Kidney (tissue), 14 donors: ENCODE data around the gene RHEB. TPM values are rescaled to one million over a fixed set of nuclear protein-coding genes. Genes with fewer than 3 reads are reported as not detected.

Experiments used
- DNase-seq, 5 donors: peaks; one replicate each; pipeline ENCODE4 v3.0.0-alpha.2; 2013 to 2020
- FAIRE-seq: peaks from 2 replicates; lab custom pipeline; 2012; peaks lifted over from hg19 to GRCh38; lab: Jason Lieb, UNC
- H3K27ac ChIP-seq, 2 donors: one replicate each; pipeline ENCODE4 v1.7.0; 2013; ENCODE audit warnings: low read depth in 2 of 2, low read length in 2 of 2, inconsistent platforms in 1 of 2
- H3K27me3 ChIP-seq: one replicate; pipeline ENCODE4 v1.7.1; 2013; ENCODE audit warnings: low read length, inconsistent platforms; ENCODE audit not compliant: control insufficient read depth, insufficient read depth
- H3K36me3 ChIP-seq, 3 donors: one replicate each; pipeline versions ENCODE4 v1.7.0 to v1.7.1; 2013; ENCODE audit warnings: low read length in 3 of 3, control low read depth in 1 of 3, inconsistent platforms in 1 of 3; ENCODE audit not compliant: insufficient read depth in 3 of 3, control insufficient read depth in 2 of 3
- H3K4me1 ChIP-seq, 3 donors: one replicate each; pipeline versions ENCODE4 v1.7.0 to v1.7.1; 2013; ENCODE audit warnings: low read length in 3 of 3, inconsistent platforms in 1 of 3, low read depth in 1 of 3; ENCODE audit not compliant: control insufficient read depth in 2 of 3, insufficient read depth in 2 of 3
- H3K4me3 ChIP-seq, 3 donors: one replicate each; pipeline versions ENCODE4 v1.7.0 to v1.8.1; 2013; ENCODE audit warnings: low read length in 3 of 3, control low read depth in 1 of 3, inconsistent platforms in 1 of 3
- H3K9ac ChIP-seq, 3 donors: one replicate each; pipeline versions ENCODE4 v1.7.0 to v1.7.1; 2013; ENCODE audit warnings: low read length in 3 of 3, control low read depth in 1 of 3, inconsistent platforms in 1 of 3
- H3K9me3 ChIP-seq, 3 donors: one replicate each; pipeline versions ENCODE4 v1.7.0 to v1.7.1; 2013; ENCODE audit warnings: low read length in 3 of 3, control low read depth in 1 of 3, inconsistent platforms in 1 of 3; ENCODE audit not compliant: control insufficient read depth in 2 of 3, insufficient read depth in 1 of 3
- CTCF ChIP-seq: IDR thresholded peaks from 3 replicates; pipeline ENCODE4 v1.5.1; 2012; ENCODE audit warnings: mild to moderate bottlenecking, moderate library complexity, borderline replicate concordance; ENCODE audit not compliant: insufficient read depth; ENCODE audit errors: extremely low read depth
- intact Hi-C: fragments of 100-400 bp; cut with DNase I; formaldehyde crosslinking; loops from one replicate; pipeline ENCODE4 v1.11.1; 2022
- polyA plus RNA-seq: library from polyadenylated mRNA; stranded (reverse); fragments of 350-450 nt; fragmentation: Illumina TruSeq; extraction: RNeasy Lipid Tissue Mini Kit (QIAGEN cat#74804); gene quantifications from one replicate; pipeline ENCODE4 v1.2.3, GENCODE V29; 2014; ENCODE audit warnings: low read depth, low replicate concordance; ENCODE audit not compliant: insufficient read depth
- total RNA-seq: library from RNA; stranded (reverse); fragmentation: NEBNext Ultra II Directional; extraction: Animal tissue kit (Norgen Biotek cat#: 25700); gene quantifications from one replicate; pipeline ENCODE4 v1.2.1, GENCODE V29; 2021
- donor health status: control.
- donor health status: control.
- donor health status: control.
- donor health status: control.
- donor health status: control.
- donor health status: DM: yes; HTN: yes; CAD: no.
- donor health status: Normal renal cell carcinoma (clear cell type).

Gene RHEB
- total and polyA plus RNA-seq, 2 donors from 2014 or later: 92.7 to 123 TPM

GRCh38 chr7:151472644-151473380 is 46.9 kb downstream of the RHEB start:
- H3K27ac ChIP-seq: no peak overlapping the region
- FAIRE-seq: no peak
- no peak for DNase-seq
- H3K9me3 ChIP-seq: no peaks in the 10 kb centered on the region
- no peak for TF ChIP-seq CTCF
- H3K27me3 ChIP-seq: no peaks in the 10 kb centered on the region
- intact Hi-C loops: no loop called here
- H3K36me3 ChIP-seq: peaks cover 3 to 24% (median 15%) of the 10 kb centered on the region in 3 donors
- no peaks in the 10 kb centered on the region for H3K4me1 ChIP-seq
- H3K9ac ChIP-seq: no peak overlapping the region
- no peak overlapping the region for H3K4me3 ChIP-seq

- DNase-seq (no peak), FAIRE-seq (no peak)
- Histone ChIP-seq H3K4me1 (no peaks in the 10 kb centered on the region), H3K9me3 (no peaks in the 10 kb centered on the region), H3K27me3 (no peaks in the 10 kb centered on the region), H3K9ac (no peak overlapping the region), H3K27ac (no peak overlapping the region), H3K4me3 (no peak overlapping the region), H3K36me3 (peaks cover 3 to 28% (median 19%) of the 10 kb centered on the region in 3 donors)
- intact Hi-C loops: no loop called here
- no peak for TF ChIP-seq CTCF
Measured at GRCh38 chr7:151470711-151471110, 49.0 kb downstream of the RHEB start.

GRCh38 chr7:151469281-151469680 is 50.4 kb downstream of the RHEB start:
- intact Hi-C loops: no loop called here
- no peaks in the 10 kb centered on the region for H3K9me3 ChIP-seq
- no peak overlapping the region for H3K4me3 ChIP-seq
- no peak for TF ChIP-seq CTCF
- H3K27me3 ChIP-seq: no peaks in the 10 kb centered on the region
- H3K9ac ChIP-seq: no peak overlapping the region
- FAIRE-seq (no peak), DNase-seq (no peak)
- H3K36me3 ChIP-seq: peaks cover 3 to 36% (median 19%) of the 10 kb centered on the region in 3 donors
- H3K27ac ChIP-seq: no peak overlapping the region
- H3K4me1 ChIP-seq: no peaks in the 10 kb centered on the region
